ENCODE results near the gene ITPR2. TPM values are rescaled to one million over a fixed set of nuclear protein-coding genes. Genes with fewer than 3 reads are reported as not detected.
"Not testable (repeated sequence)": the region's sequence is repeated elsewhere in the genome, so short reads cannot be mapped to it uniquely, and the experiment has no call there.

Gene ITPR2
- total RNA-seq, 2 donors from 2014 or later, result 42.6 to 76.9 TPM

DNA sequence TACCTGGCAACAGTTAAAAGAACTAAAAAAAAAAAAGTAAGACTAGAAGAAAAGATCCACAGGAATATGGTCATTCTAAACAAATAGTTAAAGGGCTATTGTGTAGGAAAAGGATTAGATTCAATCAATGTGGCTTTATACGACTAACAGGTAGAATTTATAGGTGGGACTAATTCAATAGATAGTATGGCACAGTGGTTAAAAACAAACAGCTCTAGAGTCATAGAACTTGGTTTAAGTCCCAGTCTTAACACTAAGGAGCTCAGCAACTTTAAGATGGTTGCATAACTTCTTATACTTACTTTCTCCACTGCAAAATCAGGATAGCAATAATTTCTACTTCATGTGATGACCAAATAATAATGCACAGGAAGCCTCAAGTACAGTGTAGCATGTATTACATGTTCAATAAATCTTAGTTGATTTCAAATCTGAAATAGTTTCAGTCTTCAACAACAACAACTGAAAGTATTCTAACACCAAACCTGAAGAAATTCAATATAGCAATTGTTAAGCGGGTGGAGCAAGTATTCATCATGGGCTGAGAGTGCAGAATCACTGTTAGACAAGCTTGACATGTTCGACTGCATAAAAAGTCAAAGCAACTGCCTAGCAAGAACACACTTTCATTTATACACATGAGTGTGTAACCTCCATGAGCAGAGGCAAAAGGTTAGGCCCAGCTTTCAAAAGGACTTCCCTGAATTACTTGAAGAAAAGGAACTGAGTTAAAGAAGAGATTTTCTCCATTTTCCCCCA, 50.4 kb downstream of the ITPR2 start:
- Mint-ChIP-seq H3K9me3 (no peaks in the 10 kb centered on the region), H3K4me3 (no peak overlapping the region), H3K36me3 (peaks cover 17% of the 10 kb centered on the region), H3K27me3 (no peaks in the 10 kb centered on the region), H3K27ac (no peak overlapping the region), H3K4me1 (ENCODE audit: low read depth in 2 of 2) (peaks cover 6% of the 10 kb centered on the region in 2 donors)
- ATAC-seq (no peak), DNase-seq (ENCODE audit: low spot score) (no peak)

DNA sequence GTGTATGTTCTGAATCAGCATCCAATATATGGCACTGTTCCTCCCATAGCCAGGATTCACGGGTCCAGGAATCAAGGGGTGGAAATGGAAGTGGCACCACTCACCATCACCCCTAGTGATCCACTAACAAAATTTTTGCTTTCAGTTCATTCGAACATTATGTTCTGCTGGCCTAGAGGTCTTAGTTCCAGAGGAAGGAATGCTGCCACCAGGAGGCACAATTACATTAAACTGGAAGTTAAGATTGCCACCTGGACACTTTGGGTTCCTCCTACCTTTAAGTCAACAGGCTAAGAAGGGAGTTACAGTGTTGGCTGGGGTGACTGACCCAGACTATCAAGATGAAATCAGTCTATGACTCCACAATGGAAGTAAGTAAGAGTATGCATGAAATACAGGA, 52.3 kb downstream of the ITPR2 start:
- H3K4me1 Mint-ChIP-seq (ENCODE audit: low read depth in 2 of 2); DNase-seq (ENCODE audit: low spot score); H3K9me3 Mint-ChIP-seq; ATAC-seq; H3K27me3 Mint-ChIP-seq; H3K27ac Mint-ChIP-seq; H3K4me3 Mint-ChIP-seq: not testable (repeated sequence)
- H3K36me3 Mint-ChIP-seq, result peaks cover 28% of the 10 kb centered on the region

DNA sequence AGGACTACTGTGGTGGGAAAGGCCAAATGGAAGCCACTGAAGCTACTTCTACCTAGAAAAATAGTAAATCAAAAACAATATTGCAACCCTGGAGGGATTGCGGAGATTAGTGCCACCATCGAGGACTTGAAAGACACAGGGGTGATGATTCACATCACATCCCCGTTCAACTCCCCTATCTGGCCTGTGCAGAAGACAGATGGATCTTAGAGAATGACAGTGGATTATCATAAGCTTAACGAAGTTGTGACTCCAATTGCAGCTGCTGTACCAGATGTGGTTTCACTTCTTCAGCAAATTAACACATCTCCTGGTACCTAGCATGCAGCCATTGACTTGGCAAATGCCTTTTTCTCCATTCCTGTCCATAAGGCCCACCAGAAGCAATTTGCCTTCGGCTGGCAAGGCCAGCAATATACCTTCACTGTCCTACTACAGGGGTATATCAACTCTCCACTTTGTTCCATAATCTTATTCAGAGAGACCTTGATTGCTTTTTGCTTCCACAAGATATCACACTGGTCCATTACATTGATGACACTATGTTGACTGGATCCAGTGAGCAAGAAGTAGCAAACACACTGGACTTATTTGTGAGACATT, 54.7 kb downstream of the ITPR2 start:
- H3K27ac Mint-ChIP-seq; ATAC-seq; H3K9me3 Mint-ChIP-seq; H3K4me3 Mint-ChIP-seq; H3K27me3 Mint-ChIP-seq; DNase-seq (ENCODE audit: low spot score): not testable (repeated sequence)
- Mint-ChIP-seq H3K4me1 (ENCODE audit: low read depth in 2 of 2) (peaks cover 9 to 12% of the 10 kb centered on the region in 2 donors), H3K36me3 (peaks cover 24% of the 10 kb centered on the region)

DNA sequence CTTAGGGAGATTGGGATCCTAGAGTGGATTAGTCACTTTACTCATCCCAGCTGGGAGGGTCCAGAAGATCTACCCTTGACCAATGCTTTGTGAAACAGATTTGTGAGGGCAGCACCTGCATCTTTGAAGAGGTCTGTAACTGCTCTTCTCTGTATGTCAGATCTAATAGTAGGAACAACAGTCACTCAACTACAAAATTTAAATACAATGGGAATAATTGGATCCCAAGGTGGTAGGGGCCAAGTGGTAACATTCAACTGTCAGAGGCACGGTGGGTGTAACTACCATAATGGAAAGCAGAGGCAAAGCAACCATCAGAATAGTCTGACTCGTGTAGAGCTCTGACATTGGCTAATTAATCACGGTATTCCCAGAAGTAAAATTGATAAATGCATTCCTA, 55.8 kb downstream of the ITPR2 start:
- Mint-ChIP-seq H3K27ac (no peak overlapping the region), H3K27me3 (no peaks in the 10 kb centered on the region), H3K9me3 (peaks cover 7% of the 10 kb centered on the region), H3K36me3 (peaks cover 24% of the 10 kb centered on the region), H3K4me3 (no peak overlapping the region), H3K4me1 (ENCODE audit: low read depth in 2 of 2) (peaks cover 14 to 17% of the 10 kb centered on the region in 2 donors)
- no peak for DNase-seq (ENCODE audit: low spot score)
- ATAC-seq, result no peak

DNA sequence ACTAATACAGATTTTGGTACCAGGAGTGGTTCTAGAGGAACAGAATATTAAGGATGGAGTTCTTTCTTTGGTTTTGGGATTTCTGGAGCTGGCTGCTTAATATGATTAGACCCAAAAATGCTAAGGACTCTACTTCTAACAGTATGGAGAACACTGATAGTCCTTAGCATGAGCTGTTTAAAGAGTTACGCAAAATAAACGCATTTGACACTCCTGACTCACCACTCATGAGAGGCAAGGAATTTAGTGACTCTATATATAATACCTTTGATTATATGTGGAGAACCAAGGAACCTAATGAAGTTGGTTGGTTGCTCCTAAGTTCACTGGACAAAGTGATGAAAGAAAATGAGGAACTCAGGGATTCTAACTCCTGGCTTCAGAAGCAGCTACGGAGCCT, 57.0 kb downstream of the ITPR2 start:
- H3K27ac Mint-ChIP-seq, result not testable (repeated sequence)

DNA sequence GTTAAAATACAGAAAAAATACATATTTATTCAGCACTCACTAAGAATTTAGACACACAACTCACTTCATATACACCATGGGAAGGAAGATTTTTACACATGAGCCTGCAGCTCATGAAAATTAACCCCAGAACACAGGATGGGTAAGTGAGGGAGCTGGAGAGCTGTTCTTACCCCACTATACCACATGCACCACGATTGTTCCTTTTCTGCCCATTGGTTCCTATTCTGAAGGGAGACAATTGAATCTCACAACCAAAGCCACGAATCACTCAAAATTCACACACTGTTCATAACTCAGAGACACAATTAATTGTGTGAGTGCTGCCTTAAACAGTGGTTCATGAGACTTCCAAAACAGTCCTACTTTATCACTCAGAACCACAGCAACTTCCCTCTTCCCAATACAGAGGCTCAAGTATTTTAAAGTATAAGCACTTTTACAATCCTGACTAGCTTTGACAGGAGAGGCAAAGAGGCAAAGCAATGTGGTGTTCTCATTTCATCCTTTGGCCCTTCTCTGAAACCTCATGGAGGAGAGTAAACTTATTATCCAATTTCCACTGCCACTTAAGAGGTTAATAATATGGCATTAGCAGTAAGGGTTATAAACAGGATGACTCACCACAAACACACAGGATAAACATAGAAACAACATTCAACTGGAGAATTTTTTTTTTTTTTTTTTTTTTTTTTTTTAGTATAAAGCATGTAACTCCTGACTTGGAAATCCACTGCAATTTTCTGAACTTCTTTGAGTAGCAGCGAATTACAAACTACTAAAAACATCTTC, 59.5 kb downstream of the ITPR2 start:
- DNase-seq (ENCODE audit: low spot score), result no peak
- Mint-ChIP-seq H3K27ac (no peak overlapping the region), H3K36me3 (peaks cover 14% of the 10 kb centered on the region), H3K27me3 (no peaks in the 10 kb centered on the region), H3K9me3 (peaks cover 7% of the 10 kb centered on the region), H3K4me1 (ENCODE audit: low read depth in 2 of 2) (peaks cover 27 to 33% of the 10 kb centered on the region in 2 donors), H3K4me3 (no peak overlapping the region)
- ATAC-seq, result no peak

More for the DNA sequence above, 57.0 kb downstream of the ITPR2 start:
- Mint-ChIP-seq H3K36me3 (peaks cover 24% of the 10 kb centered on the region), H3K4me1 (ENCODE audit: low read depth in 2 of 2) (peaks cover 14 to 17% of the 10 kb centered on the region in 2 donors)
- not testable (repeated sequence) for H3K27me3 Mint-ChIP-seq; ATAC-seq; H3K4me3 Mint-ChIP-seq; H3K9me3 Mint-ChIP-seq; DNase-seq (ENCODE audit: low spot score)

DNA sequence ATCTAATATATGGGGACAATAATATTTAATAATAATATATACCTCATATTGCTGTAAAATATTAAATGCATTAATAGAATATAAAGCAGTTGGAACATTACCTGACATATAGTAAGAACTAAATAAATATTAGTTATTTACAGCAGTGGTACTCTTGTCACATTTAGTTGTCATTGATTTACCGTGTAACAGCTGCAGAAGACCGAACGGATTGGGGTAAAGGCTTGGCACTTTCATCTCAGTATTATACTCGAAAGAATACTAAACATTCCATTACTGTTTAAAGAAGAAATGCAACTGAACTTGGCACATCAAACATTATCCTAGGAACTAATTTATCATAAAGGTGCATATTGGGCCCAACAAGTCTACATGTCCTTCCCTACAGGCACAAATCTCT, 61.1 kb downstream of the ITPR2 start:
- Mint-ChIP-seq H3K4me1 (ENCODE audit: low read depth in 2 of 2) (peaks cover 34 to 38% of the 10 kb centered on the region in 2 donors), H3K27me3 (no peaks in the 10 kb centered on the region), H3K36me3 (peaks cover 4% of the 10 kb centered on the region), H3K4me3 (no peak overlapping the region), H3K27ac (no peak overlapping the region), H3K9me3 (peaks cover 2% of the 10 kb centered on the region)
- ATAC-seq (no peak), DNase-seq (ENCODE audit: low spot score) (no peak)

DNA sequence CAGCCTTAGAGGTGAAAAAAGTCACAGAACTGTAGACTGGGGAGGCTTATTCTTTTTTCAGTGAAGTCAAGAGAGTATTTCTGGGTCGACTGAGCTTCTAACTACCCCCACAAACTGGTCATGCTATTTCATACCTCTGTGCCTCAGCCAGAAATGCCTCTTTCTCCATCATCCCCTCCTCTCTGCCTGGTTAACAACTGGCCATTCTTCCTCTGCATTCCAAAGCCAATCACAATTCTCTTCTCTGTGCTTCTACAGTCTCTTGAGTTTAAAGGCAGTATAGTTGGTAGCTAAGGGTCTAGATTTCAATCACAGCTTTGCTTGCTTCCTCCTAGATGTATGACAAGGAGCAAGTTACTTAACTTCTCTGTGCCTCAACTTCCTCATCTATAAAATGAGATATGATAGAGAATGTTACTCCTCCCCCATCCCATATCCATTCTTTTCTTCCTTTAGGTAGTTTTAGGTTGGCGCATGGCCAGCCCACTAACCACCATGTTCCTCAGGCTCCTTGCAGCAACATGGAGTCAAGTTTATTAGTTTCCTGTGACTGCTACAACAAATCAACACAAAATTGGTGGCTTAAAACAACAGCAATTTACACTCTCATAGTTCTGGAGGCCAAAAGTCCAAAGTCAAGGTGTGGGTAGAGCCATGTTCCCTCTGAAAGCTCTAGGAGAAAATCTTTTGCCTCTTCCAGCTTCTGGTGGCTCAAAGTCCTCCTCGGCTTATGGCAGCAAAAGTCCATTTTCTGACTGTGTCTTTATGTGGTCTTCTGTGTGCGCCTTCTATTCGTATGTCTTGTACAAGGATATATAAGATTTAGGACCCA, 62.5 kb downstream of the ITPR2 start:
- Mint-ChIP-seq H3K27me3 (no peaks in the 10 kb centered on the region), H3K4me1 (ENCODE audit: low read depth in 2 of 2) (peaks cover 36 to 38% of the 10 kb centered on the region in 2 donors), H3K36me3 (peaks cover 5% of the 10 kb centered on the region), H3K27ac (no peak overlapping the region), H3K9me3 (no peaks in the 10 kb centered on the region), H3K4me3 (no peak overlapping the region)
- DNase-seq (ENCODE audit: low spot score), result no peak
- no peak for ATAC-seq

DNA sequence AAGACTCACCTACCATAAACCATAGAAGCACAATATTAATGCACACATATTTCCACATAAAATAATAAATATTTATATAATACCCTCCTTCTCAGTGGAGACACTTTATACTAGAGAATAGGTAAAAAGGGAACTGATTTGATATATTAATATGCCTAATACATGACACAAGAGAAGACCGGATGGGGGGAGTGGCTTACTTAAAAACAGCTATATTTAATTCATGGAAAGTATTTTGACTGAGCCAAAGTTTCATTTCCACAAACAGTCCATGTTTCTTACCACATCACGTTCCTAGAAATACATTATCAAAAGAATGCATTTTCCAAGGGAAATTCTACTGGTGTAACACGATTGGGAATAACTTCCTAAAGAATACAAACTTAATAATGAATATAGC, 63.4 kb downstream of the ITPR2 start:
- no peaks in the 10 kb centered on the region for H3K27me3 Mint-ChIP-seq
- no peak overlapping the region for H3K4me3 Mint-ChIP-seq
- no peak overlapping the region for H3K27ac Mint-ChIP-seq
- peaks cover 5% of the 10 kb centered on the region for H3K36me3 Mint-ChIP-seq
- peaks cover 32 to 33% of the 10 kb centered on the region in 2 donors for H3K4me1 Mint-ChIP-seq (ENCODE audit: low read depth in 2 of 2)
- no peaks in the 10 kb centered on the region for H3K9me3 Mint-ChIP-seq
- no peak for DNase-seq (ENCODE audit: low spot score)
- ATAC-seq, result no peak

DNA sequence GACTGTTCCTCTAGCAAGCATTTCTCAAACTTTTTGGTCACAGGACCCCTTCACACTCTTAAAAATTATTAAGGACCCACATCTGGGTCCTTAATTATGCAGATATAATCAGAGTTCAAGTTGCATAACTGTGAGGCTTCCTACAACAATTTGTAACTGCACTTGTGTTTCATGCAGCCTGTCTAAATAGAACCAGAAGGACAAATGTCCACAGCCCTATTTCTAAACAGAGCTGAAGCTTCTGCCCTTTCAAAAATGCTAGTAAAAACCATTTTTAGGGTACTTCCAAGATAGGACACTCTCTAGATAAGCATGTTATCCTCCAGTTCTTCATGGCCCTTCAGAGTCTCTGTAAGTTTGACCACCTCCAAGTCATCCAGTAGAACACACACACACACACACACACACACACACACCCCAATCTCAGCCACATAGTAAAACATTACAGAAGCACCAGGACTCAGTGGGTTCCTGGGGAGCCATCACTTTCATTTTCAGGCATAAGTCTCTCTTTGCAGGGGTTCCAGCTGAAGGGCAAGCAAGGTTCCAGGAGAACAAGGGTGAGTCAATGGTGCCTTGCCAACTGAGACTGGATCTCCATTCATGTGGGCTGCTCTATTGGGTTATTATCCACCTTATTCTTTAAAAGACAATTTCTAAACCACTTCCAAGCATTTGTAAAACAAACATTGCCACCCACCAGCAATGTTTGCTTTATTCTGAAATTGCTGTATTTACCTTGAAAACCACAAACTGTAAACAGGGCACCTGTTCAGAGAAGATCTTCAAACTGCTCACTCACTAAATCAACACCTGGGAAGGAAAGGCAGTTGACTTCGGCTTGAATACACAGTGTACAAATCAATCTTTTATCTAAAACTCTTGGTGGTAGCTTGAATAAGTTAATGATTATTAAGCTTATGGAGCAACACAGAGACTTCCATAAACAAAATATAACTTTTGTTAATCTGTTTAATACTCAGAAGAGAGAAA, 64.1 kb downstream of the ITPR2 start:
- H3K27ac Mint-ChIP-seq, result no peak overlapping the region
- no peak overlapping the region for H3K4me3 Mint-ChIP-seq
- no peak for ATAC-seq

DNA sequence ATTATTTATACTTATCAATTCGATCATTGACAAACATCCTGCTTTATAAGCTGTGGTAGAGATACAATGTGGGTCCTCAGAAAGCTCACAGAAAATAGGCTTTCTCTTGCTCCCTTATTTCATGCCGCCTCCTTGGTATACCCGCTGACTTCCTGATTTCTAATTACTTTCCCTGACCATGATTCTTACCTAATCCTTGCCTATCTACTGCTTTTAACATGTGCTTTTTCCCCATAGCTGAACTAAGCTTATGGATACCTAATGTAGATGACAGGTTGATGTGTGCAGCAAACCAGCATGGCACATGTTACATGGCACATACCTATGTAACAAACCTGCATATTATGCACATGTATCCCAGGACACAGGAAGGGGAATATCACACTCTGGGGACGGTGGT, 65.1 kb downstream of the ITPR2 start:
- Mint-ChIP-seq H3K27me3 (no peaks in the 10 kb centered on the region), H3K36me3 (peaks cover 5% of the 10 kb centered on the region), H3K4me3 (no peak overlapping the region), H3K4me1 (ENCODE audit: low read depth in 2 of 2) (peaks cover 24 to 25% of the 10 kb centered on the region in 2 donors), H3K9me3 (no peaks in the 10 kb centered on the region), H3K27ac (no peak overlapping the region)
- DNase-seq (ENCODE audit: low spot score) (no peak), ATAC-seq (no peak)

More for the DNA sequence above, 64.1 kb downstream of the ITPR2 start:
- Mint-ChIP-seq H3K27me3 (no peaks in the 10 kb centered on the region), H3K36me3 (peaks cover 5% of the 10 kb centered on the region), H3K9me3 (no peaks in the 10 kb centered on the region), H3K4me1 (ENCODE audit: low read depth in 2 of 2) (peaks cover 31 to 32% of the 10 kb centered on the region in 2 donors)
- DNase-seq (ENCODE audit: low spot score), result no peak

DNA sequence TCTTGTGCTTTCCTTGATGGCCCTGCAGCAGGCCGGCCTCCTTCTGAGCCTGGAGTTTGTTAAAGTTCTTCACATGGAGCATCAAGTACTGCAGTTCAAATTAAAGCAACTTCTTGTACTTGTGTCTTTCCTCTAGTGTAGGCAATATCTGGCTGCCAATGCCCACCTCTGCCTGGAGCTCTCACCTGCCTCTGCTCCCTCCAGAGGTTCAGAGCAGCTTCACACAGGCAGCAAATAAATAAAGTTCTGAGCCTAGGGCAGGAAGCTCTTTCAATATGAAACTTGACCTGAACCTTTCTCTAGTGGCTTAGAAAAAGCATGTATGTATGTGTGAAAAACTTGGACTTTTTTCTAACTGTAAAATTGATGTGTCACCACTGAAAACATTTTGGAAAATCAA, 65.9 kb downstream of the ITPR2 start:
- no peak overlapping the region for H3K4me3 Mint-ChIP-seq
- ATAC-seq (no peak), DNase-seq (ENCODE audit: low spot score) (no peak)
- H3K4me1 Mint-ChIP-seq (ENCODE audit: low read depth in 2 of 2), result peaks cover 22 to 23% of the 10 kb centered on the region in 2 donors
- H3K27ac Mint-ChIP-seq, result no peak overlapping the region
- peaks cover 8% of the 10 kb centered on the region for H3K36me3 Mint-ChIP-seq
- H3K27me3 Mint-ChIP-seq, result no peaks in the 10 kb centered on the region
- H3K9me3 Mint-ChIP-seq, result no peaks in the 10 kb centered on the region

Data from natural killer cell treated with Interleukin-12 subunit alpha and Interleukin-12 subunit beta and Interleukin-15 and Interleukin-18, amount 100 ng/mL, for 72 hours (primary cell).